Right cardiac atrium (tissue), 5 donors: Measurements from ENCODE around the gene CAPN14. TPM values are rescaled to one million over a fixed set of nuclear protein-coding genes. Genes with fewer than 3 reads are reported as not detected.
A peak's percentile ranks its signal among the peaks of the same experiment; 100 is the strongest.

ENCODE experiments used
- ATAC-seq, 2 donors: fragments of 200-7000 bp; cut with Tn5 transposase; one replicate each; pipeline versions ENCODE4 v1.8.0 to v1.9.1; 2020; ENCODE audit warnings: moderate library complexity in 2 of 2, mild to moderate bottlenecking in 1 of 2
- DNase-seq, 3 donors: peaks; one replicate each; pipeline ENCODE4 v3.0.0-alpha.2; 2020
- H3K27ac ChIP-seq: one replicate; pipeline ENCODE4 v1.5.1; 2013; ENCODE audit warnings: mild to moderate bottlenecking, low read length, control low read depth, moderate library complexity
- H3K27me3 ChIP-seq: one replicate; pipeline ENCODE4 v1.6.1; 2013; ENCODE audit not compliant: control insufficient read depth, insufficient read depth
- H3K4me1 ChIP-seq: one replicate; pipeline ENCODE4 v1.6.1; 2013; ENCODE audit warnings: low read length; ENCODE audit not compliant: control insufficient read depth, insufficient read depth
- H3K4me3 ChIP-seq: one replicate; pipeline ENCODE4 v1.5.1; 2013; ENCODE audit warnings: low read length, control low read depth
- H3K9me3 ChIP-seq: one replicate; pipeline ENCODE4 v1.6.1; 2013; ENCODE audit warnings: low read length; ENCODE audit not compliant: control insufficient read depth
- WGBS: extraction: QIAGEN DNeasy Blood & Tissue Kit; methylation state at CpG from one replicate; pipeline ENCODE4 v1.1.7; 2013; 5-methylcytosine and 5-hydroxymethylcytosine counted together
- intact Hi-C, 4 donors: fragments of 100-400 bp; cut with DNase I; formaldehyde crosslinking; loops; one replicate each; pipeline versions ENCODE4 v1.11.0 to v1.14.0; 2022 to 2023
- polyA plus RNA-seq: library from polyadenylated mRNA; stranded (reverse); fragments of 200-250 nt; gene quantifications from one replicate; pipeline ENCODE4 v1.2.3, GENCODE V29; 2013
- total RNA-seq, 4 donors: library from RNA; stranded (reverse); fragmentation: NEBNext Ultra II Directional; extraction: Animal tissue kit (Norgen Biotek cat#: 25700); gene quantifications; one replicate each; pipeline ENCODE4 v1.2.1, GENCODE V29; 2021
- donor health status: healthy with polysubstance abuse.
- donor health status: DM: no; HTN: yes; CAD: no.
- donor health status: DM: no; HTN: no; CAD: no.
- donor health status: DM: no; HTN: yes; CAD: no; lungs with severe emphysema.
- donor health status: DM: yes; HTN: yes; CAD: no.

Gene CAPN14
- total and polyA plus RNA-seq, 5 donors: 0.07 to 0.18 (median 0.09) TPM

DNA sequence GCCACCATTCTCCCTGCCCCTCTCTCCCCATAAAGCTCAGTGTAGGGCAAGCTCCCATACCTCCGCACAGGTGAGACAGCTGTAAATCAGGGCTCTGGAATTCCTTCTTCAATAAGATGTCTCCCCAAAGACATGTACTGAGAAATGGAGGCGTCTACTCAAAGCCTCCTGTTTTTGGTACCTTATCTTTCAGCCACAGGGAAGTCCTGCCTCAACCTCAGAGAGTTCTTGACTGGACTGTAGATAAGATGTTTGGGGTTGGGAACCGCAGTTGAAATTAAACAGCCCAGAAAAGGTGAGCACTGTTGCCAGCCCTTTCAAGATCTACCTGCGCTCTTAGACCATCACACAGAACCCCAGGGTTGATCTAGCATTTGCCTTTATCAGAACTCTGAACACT lies 77.6 kb downstream of the CAPN14 start:
- intact Hi-C loops: no loop called here
- no peaks in the 10 kb centered on the region for H3K9me3 ChIP-seq
- H3K27ac ChIP-seq: no peak overlapping the region
- peaks cover 2% of the 10 kb centered on the region for H3K4me1 ChIP-seq
- no peaks in the 10 kb centered on the region for H3K27me3 ChIP-seq
- ATAC-seq: no peak
- DNase-seq: no peak
- H3K4me3 ChIP-seq: no peak overlapping the region
- 96% methylated on average over 4 of the region's 4 CpGs for WGBS

DNA sequence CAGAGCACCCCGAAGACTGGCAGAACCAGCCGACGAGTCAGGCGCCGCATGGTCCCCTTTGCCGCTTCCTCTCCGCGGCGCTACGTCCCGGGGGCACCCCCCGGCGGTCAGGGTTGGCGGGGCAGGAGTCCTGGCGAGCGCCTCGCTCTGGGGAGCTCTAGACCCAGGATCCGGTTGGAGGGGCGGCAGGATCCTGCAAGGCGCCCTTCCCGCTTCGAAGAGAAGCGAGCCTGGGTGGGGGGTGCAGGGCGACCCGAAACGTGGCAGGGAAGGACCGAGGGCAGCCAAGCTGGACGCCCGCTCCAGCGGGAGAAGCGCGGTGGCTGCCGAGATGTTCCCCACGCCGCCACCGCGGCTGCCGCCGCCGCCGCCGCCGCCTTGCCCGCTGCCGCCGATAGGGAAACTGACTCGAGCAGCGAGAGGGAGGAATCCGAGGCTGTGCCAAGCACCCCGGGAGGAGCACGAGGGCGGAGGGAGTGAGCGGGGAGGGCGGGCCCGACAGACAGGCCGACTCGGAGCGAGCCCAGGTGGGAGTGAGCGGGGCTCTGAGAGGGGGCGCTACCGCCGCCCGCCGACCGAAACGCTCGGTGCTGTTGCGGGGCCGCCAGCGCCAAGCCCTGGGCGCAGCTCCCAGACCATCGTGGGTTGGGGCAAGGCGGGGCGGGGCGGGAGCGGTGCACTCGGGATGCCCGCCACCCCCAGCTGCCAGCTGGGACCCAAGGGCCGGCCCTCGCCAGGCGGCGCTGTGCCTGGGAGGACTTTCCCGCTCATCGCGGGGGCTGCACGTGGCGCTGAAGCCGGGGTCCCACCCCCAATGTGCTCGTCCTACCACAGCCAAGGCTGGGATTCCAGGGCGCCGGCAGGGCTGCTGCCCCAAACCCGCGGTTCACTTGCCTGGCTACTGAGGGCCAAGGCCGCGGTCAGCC lies 79.0 kb downstream of the CAPN14 start, which contains the start of gene GALNT14:
Gene GALNT14, minus strand, starts transcription at position 404 of the 926 bp plus-strand sequence. Its CDS starts 354 bp downstream, at position 50.
- intact Hi-C loops: no loop called here
- Histone ChIP-seq H3K4me3 (peak within 1 kb of the TSS; percentile 38), H3K4me1 (peaks cover 2% of the 10 kb centered on the region), H3K9me3 (no peaks in the 10 kb centered on the region), H3K27me3 (no peaks in the 10 kb centered on the region), H3K27ac (no peak within 1 kb of the TSS)
- WGBS: 2% methylated on average over 95 of the region's 95 CpGs
- peak; percentile 66 to 82 for ATAC-seq
- peak; percentile 47 to 77 (median 73) for DNase-seq

DNA sequence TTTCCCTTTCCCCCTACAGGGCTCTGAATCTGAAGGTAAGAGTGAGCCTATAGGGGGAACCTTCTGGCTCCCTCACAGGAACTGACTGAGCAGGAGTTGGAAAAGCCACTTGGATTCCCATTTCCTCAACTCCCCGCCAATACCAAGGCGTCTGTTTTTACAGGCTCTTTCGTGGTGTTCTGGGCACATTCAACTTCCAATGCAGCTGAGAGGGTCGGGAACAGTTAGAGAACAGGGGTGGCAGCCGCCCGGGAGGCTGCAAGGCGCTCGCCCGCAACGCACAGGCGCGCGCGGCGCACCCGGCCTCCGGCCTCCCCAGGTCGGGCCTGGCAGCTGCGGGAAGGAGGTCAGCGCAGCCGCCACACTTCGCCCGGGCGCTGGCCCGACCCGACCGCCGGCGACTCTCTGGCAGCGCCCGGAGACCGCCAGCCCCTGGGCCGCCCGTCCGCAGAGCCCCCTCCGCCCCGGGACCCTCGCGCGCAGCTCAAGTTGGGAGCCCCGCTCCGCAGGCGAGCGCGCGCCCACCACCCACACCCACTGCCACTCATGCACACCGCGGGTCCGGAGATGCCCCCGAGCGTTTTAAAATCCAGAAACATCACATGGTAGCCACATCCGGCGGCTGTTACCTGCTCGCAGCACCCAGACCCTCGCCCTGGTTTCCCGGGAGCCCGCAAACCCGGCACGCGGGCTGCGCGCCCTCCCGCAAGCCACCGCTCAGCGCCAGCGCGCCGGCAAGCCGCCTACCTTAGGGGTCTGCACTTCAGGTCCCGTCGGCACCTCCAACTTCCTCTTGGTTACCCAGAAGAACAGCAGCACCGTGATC lies 79.9 kb downstream of the CAPN14 start:
- H3K9me3 ChIP-seq: no peaks in the 10 kb centered on the region
- ATAC-seq (peak in 1 of 2 donors; percentile 34), DNase-seq (no peak)
- H3K27me3 ChIP-seq: no peaks in the 10 kb centered on the region
- intact Hi-C loops: no loop called here
- peaks cover 2% of the 10 kb centered on the region for H3K4me1 ChIP-seq
- H3K27ac ChIP-seq: no peak overlapping the region
- 1% methylated on average over 72 of the region's 72 CpGs for WGBS
- H3K4me3 ChIP-seq: peak overlapping the region; percentile 38

DNA sequence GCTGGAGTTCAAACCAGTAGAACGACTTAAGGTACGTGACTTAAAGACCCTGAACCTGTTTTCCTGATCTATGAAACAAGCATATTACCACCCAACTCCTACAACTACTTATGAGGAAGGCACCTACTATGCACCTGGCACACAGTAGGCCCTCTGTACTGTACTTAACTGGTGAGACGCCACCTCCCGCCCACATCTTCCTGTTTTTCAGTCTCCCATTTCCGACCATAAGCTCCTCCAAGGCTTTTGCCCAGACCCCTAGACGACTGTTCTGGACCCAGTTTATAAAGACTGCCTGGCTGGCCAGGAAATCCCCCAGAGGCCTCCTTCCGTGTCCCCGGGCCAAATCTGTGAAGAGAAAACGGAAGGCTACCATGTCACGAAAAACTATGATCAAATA lies 80.6 kb downstream of the CAPN14 start:
- H3K9me3 ChIP-seq: no peaks in the 10 kb centered on the region
- WGBS: 42% methylated on average over 10 of the region's 10 CpGs
- ATAC-seq: no peak
- H3K27ac ChIP-seq: no peak overlapping the region
- DNase-seq: no peak
- H3K4me3 ChIP-seq: no peak overlapping the region
- H3K4me1 ChIP-seq: peaks cover 2% of the 10 kb centered on the region
- no peaks in the 10 kb centered on the region for H3K27me3 ChIP-seq
- intact Hi-C loops: no loop called here

DNA sequence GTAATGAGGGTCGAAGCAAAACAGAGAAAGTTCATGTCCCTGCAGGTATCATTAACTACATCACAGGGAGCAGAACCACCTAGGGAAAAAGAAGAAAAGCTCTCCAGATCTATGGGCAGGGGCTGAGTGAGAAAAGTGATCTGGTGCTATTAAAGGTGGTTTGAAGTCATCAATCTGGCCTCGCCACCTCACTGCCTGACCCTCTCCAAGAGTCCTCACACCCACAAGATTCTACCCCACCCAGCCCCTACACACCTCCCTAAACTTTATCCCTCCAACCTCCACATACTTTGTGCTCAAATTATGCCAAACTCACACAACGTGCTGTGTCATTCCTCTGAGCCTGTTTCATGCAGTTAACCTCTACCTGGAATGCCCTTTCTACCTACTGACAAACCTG lies 81.3 kb downstream of the CAPN14 start:
- 82% methylated on average over 3 of the region's 3 CpGs for WGBS
- H3K4me3 ChIP-seq: no peak overlapping the region
- intact Hi-C loops: no loop called here
- no peaks in the 10 kb centered on the region for H3K9me3 ChIP-seq
- no peaks in the 10 kb centered on the region for H3K27me3 ChIP-seq
- H3K4me1 ChIP-seq: peaks cover 2% of the 10 kb centered on the region
- ATAC-seq (no peak), DNase-seq (no peak)
- H3K27ac ChIP-seq: no peak overlapping the region

DNA sequence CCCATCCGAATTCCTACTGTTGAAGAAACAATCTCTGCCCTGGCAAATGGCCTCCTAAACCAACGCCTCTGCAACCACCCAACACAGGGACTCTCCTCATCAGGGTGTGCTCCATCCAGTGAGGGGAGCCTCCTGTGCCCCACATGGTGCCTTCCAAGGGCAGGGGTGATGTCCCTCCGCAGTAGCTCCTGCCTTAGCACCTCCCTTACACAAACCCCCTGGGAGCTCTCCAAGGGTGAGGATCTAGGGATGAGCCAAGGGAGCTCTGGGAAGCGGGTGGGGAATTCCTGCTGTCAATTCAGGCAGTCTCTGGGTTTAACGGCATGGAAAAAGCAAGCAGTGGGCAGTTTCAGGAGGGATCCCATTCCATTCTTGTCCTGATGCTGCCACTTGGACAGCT lies 82.8 kb downstream of the CAPN14 start:
- Histone ChIP-seq H3K9me3 (no peaks in the 10 kb centered on the region), H3K27me3 (no peaks in the 10 kb centered on the region), H3K4me3 (no peak overlapping the region), H3K27ac (no peak overlapping the region), H3K4me1 (peaks cover 2% of the 10 kb centered on the region)
- 89% methylated on average over 5 of the region's 5 CpGs for WGBS
- ATAC-seq (no peak), DNase-seq (no peak)
- intact Hi-C loops: no loop called here

DNA sequence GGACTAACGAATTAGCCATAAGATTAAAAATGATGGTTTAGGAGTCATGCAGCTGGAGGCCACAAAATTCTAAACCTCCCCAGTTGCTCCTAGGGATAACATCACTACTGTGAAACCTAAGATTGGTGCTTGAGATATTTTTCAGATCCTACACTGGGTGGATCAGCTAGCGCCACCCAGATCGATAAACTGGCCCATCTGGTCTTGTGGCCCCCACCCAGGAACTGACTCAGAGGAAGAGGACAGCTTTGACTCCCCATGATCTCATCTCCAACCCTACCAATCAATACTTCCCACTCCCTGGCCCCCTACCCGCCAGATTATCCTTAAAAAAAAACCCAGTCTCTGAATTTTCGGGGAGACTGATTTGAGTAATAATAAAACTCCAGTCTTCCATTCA lies 84.5 kb downstream of the CAPN14 start:
- no peak overlapping the region for H3K27ac ChIP-seq
- DNase-seq: no peak
- no peaks in the 10 kb centered on the region for H3K4me1 ChIP-seq
- ATAC-seq: no peak
- WGBS: 93% methylated on average over 5 of the region's 5 CpGs
- H3K9me3 ChIP-seq: no peaks in the 10 kb centered on the region
- H3K4me3 ChIP-seq: no peak overlapping the region
- intact Hi-C loops: no loop called here
- no peaks in the 10 kb centered on the region for H3K27me3 ChIP-seq

DNA sequence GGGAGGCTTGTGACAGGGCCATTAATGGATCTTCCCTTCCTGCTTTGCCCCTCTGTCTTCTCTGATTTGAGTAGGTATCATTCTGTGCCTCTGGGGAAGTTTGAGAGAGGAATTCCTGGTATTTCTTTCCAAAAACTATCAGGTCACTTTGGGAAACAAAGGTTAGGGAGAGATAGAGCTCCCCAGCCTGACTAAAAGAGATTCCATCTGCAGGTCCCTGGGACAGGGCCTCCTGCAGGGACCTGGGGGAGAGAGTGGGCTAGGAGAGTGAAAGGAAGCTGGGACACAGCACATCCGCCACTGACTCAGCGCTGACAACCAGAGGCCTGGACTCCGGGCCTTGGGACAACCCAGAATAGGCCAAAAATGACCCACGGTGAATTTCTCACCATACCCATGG lies 85.4 kb downstream of the CAPN14 start:
- H3K27ac ChIP-seq: no peak overlapping the region
- DNase-seq: no peak
- 51% methylated on average over 4 of the region's 4 CpGs for WGBS
- H3K4me1 ChIP-seq: no peaks in the 10 kb centered on the region
- H3K27me3 ChIP-seq: no peaks in the 10 kb centered on the region
- H3K4me3 ChIP-seq: no peak overlapping the region
- ATAC-seq: no peak
- intact Hi-C loops: no loop called here
- no peaks in the 10 kb centered on the region for H3K9me3 ChIP-seq

DNA sequence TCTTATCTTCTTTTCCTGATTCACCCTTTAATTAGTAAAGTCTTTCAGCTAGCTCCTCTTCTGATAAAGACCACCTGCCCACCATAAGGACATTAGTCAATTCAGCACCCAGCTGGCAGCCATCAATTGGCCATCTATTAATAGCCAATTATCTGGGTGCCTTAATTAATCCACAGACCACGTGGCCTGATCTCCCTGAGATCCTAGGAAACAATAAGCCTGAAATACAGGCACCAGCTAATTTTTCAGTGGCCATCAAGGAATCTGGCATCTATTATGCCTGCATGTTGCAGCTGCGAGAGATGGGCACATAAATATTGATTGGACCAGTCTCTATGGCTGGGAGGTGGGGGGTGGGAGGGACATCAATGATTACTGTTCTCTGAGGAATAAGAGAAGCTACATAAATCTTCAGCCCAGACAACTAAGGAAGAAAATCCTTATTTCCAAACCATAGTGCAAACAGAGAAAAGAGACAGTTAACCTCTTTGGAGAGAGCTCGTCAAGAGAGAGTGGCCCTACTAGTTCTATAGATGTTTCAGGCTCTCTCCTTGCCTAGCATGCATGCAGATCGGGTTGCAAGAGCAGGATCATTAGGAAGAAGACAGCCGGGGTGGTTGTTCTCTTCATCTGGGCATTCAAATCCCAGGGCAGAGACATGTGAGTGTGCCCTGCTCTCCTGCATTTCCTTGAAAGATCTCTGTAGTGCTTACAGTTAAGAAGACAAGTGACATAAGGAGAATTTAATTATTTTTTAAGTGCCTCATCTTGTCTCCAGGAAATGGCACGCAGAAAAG lies 87.7 kb downstream of the CAPN14 start:
- Histone ChIP-seq H3K9me3 (no peaks in the 10 kb centered on the region), H3K27ac (no peak overlapping the region), H3K4me3 (no peak overlapping the region), H3K27me3 (no peaks in the 10 kb centered on the region), H3K4me1 (no peaks in the 10 kb centered on the region)
- no peak for ATAC-seq
- WGBS: 63% methylated on average over 6 of the region's 6 CpGs
- intact Hi-C loops: no loop called here
- no peak for DNase-seq

DNA sequence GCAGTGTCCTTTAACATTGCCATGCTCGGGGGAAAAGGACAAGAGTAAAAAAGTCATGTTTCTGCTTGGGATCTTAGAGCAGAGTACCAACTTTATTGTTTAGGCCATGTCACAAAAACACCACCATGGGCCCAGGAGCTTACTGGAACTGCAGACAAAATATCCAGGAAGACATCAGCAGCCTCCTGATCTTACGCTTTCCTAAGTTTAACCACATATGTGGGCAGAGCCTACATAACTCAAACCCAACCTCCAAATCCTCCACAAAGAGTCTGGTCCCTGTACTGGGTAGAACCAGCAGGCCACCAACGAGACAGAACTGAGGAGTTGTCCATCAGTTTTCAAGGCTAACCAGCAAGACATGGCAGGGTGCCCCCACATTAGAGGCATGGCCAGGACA lies 89.4 kb downstream of the CAPN14 start:
- DNase-seq (no peak), ATAC-seq (no peak)
- H3K4me1 ChIP-seq: no peaks in the 10 kb centered on the region
- H3K27ac ChIP-seq: no peak overlapping the region
- 81% methylated on average over 3 of the region's 3 CpGs for WGBS
- H3K9me3 ChIP-seq: no peaks in the 10 kb centered on the region
- intact Hi-C loops: no loop called here
- H3K4me3 ChIP-seq: no peak overlapping the region
- H3K27me3 ChIP-seq: no peaks in the 10 kb centered on the region
